K562 (cell line): ENCODE results near the gene SLC25A1.

Source experiments
- CTCF ChIP-seq, 3 experiments: IDR thresholded peaks in 2 of 3; conservative IDR thresholded peaks in 1 of 3; 2 replicates each; pipeline ENCODE4 v1.5.1; 2011 to 2012; ENCODE audit warnings: low read length in 3 of 3, mild to moderate bottlenecking in 3 of 3, control low read depth in 2 of 3, improper control_type of control experiment in 1 of 3, inconsistent platforms in 1 of 3, low read depth in 1 of 3, mixed read lengths in 1 of 3, moderate library complexity in 1 of 3; ENCODE audit not compliant: insufficient read depth in 2 of 3
- NFE2L1 ChIP-seq: fragments of 450-650 bp; IDR thresholded peaks from 2 replicates; pipeline ENCODE4 v1.6.1; 2016; ENCODE audit warnings: missing genetic modification characterization, low read depth, mild to moderate bottlenecking, missing compliant biosample characterization, moderate library complexity, borderline replicate concordance
- NFXL1 ChIP-seq: fragments of 450-650 bp; formaldehyde crosslinking; IDR thresholded peaks from 2 replicates; pipeline ENCODE4 v1.4.0; 2021; ENCODE audit warnings: mild to moderate bottlenecking
- NR1H2 ChIP-seq: sonication (generic); formaldehyde crosslinking; IDR thresholded peaks from 2 replicates; pipeline ENCODE4 v1.4.0; 2020; ENCODE audit warnings: mild to moderate bottlenecking, missing genetic modification reagents
- POLR2A ChIP-seq: fragments of 450-650 bp; conservative IDR thresholded peaks from 2 replicates; pipeline ENCODE4 v1.6.1; 2016
- TBL1XR1 ChIP-seq, 2 experiments: IDR thresholded peaks; 2 replicates each; pipeline ENCODE4 v1.6.1; 2012; ENCODE audit warnings: improper control_type of control experiment in 2 of 2, low read length in 2 of 2, mild to moderate bottlenecking in 1 of 2
- USF1 ChIP-seq: sonication (generic); formaldehyde crosslinking; IDR thresholded peaks from 2 replicates; pipeline ENCODE4 v1.9.0; 2022; ENCODE audit warnings: mild to moderate bottlenecking, missing genetic modification reagents

- TF ChIP-seq CTCF (IDR thresholded peaks at IDR 0.05 in 2 of 3, conservative IDR thresholded peaks at IDR 0.05 in 1 of 3; ENCODE audit: insufficient read depth in 2 of 3, low read depth in 1 of 3, low read length in 3 of 3) (no peak), NR1H2 (CRISPR knock-in tag) (no peak), NFE2L1 (tag) (no peak), USF1 (CRISPR knock-in tag) (no peak), POLR2A (no peak), TBL1XR1 (IDR thresholded peaks at IDR 0.05; ENCODE audit: low read length in 2 of 2) (no peak), NFXL1 (CRISPR knock-in tag) (no peak)
Measured at GRCh38 chr22:19216579-19216978, 38.0 kb upstream of the SLC25A1 start.
